HG02678 (cell line): ENCODE results near the gene CYP17A1.
"Not testable (repeated sequence)": the region's sequence is repeated elsewhere in the genome, so short reads cannot be mapped to it uniquely, and the experiment has no call there.

Source experiments
- ATAC-seq: cut with Tn5 transposase; IDR thresholded peaks from one replicate; pipeline ENCODE4 v1.9.1; 2021; ENCODE audit warnings: mild to moderate bottlenecking, moderate library complexity; ENCODE audit not compliant: unreplicated experiment

CYP17A1 gene

GRCh38 chr10:102837230-102837721 is at the start of gene CYP17A1:
Gene CYP17A1, minus strand, starts transcription at chr10:102837413. Its CDS starts 52 bp downstream, at chr10:102837361.
- ATAC-seq, result no peak

GRCh38 chr10:102880256-102880655 is 43.0 kb upstream of the CYP17A1 start:
- no peak for ATAC-seq

- ATAC-seq, result no peak
Observed at GRCh38 chr10:102878629-102879028, 41.4 kb upstream of the CYP17A1 start.

- ATAC-seq, result no peak
Observed at GRCh38 chr10:102876747-102877153, 39.5 kb upstream of the CYP17A1 start.

GRCh38 chr10:102872163-102872562 is 35.0 kb upstream of the CYP17A1 start:
- ATAC-seq, result no peak

DNA sequence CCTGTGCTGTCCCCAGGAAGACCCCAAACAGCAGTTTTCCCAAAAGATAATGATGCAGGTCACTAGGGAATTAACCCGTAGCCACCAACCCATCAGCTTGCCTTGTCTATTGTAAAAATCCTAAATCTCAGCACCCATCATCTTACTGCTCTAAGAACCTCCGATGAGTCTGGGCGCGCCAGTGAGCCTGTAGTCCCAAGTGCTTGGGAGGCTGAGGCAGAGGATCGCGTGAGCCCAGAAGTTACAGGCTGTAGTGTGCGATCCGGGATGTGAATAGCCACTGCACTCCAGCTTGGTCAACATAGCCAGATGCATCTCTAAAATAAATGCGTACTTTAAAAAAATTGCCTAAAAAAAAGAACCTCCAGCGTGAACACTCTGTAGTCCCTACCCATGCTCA is 33.0 kb upstream of the CYP17A1 start:
- no peak for ATAC-seq

- ATAC-seq, result no peak
Observed at GRCh38 chr10:102869258-102870198, 32.3 kb upstream of the CYP17A1 start, which contains the start of gene AS3MT. Gene AS3MT, plus strand, starts transcription at chr10:102869470. Its CDS starts 123 bp downstream, at chr10:102869593.

DNA sequence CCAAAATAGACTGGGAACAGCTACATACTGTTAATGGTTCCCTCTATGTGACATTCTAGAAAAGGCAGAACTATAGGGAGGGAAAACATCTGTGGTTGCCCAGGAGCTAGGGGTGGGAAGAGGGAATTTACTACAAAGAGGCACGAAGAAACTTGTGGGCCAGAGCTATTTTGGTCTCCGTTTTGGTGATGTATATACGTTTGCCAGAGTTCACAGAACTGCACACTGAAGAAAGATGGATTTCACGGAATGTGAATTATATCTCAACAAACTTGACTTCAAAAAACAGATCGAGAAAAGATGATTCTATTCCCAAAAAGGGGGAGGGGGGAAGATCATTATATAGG is 31.7 kb upstream of the CYP17A1 start:
- ATAC-seq, result no peak

- ATAC-seq, result no peak
Observed at GRCh38 chr10:102865620-102866019, 28.4 kb upstream of the CYP17A1 start.

DNA sequence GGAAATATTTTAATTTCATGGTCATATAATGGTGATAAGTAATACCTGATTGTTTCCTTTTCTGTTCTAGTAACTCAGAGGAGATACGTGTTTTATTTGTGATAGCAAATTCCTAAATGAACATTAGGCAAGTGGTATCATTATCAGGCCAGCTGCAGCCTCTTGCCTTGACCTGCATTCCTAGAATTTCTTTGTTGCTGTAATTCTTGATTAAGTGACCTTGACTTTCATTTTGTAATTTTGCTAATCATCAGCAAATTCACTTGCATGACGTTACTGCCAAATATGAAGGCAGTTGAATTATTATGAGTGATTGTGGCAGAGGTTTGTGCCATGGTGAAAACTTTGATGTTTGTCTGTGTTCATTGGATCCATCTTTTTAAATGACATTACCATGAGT is 26.4 kb upstream of the CYP17A1 start:
- ATAC-seq, result no peak

- no peak for ATAC-seq
Observed at GRCh38 chr10:102859911-102860310, 22.7 kb upstream of the CYP17A1 start.

DNA sequence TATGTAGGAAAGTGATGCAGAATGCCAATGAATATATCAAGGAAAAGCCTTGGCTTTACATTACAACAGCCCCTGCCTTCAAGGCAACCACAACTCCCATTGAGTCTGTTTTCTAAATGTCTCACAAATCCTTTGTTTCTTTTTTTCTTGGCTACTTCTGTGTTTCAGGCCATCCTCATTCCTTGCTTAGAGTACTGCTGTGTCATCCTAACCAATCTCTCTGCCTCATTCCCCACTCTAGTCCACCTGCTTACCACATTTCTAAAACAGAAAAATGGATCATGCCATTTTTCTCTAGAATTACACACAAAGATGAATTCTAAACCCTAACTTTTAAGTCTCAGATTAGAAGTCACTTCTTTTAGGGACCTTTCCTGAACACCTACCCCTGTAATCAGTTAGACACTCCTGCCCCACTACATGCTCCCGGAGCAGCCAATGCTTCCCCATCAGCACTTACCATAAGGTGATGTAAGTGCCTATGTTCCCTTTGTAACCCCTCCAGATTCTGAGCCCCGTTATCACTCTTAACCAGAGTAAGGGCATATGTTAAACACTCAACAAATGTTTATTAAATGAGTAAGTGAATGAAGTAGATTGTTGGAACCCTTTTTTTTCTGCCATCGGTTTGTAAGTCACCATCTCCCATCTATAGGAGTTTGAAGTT is 19.7 kb upstream of the CYP17A1 start:
- ATAC-seq, result no peak

GRCh38 chr10:102855731-102856436 is 18.7 kb upstream of the CYP17A1 start:
- not testable (repeated sequence) for ATAC-seq

- ATAC-seq, result not testable (repeated sequence)
Observed at GRCh38 chr10:102853237-102853636, 16.0 kb upstream of the CYP17A1 start.

GRCh38 chr10:102850025-102850518 is 12.9 kb upstream of the CYP17A1 start:
- ATAC-seq, result no peak

DNA sequence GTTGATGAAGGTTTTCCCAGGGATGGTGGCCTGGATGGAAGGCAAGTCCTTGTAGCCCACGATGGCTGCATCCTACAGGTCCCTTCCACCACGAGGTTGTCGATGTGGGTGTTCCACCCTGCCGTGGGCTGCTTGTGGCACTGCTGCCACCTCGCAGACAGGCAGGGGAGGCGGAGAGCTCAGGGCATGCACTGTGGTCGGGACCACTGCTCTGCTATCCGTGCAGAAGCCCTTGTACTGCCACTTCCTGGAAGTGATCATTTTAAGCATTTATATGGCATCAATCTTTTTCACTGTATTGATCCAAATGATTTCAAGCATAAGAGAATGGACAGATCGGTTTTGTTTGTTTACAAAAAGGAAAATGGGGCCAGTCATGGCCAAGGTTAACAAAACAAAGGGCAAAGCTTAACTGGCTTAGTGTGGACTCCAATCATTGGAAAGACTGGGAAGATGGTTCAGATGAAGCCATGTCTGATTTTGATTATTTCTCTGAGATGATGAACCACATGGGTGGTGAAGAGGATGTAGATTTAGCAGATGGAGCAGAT is 8.2 kb upstream of the CYP17A1 start:
- no peak for ATAC-seq

GRCh38 chr10:102844190-102844776 is 7.1 kb upstream of the CYP17A1 start:
- ATAC-seq, result not testable (repeated sequence)

GRCh38 chr10:102843139-102843538 is 5.9 kb upstream of the CYP17A1 start:
- not testable (repeated sequence) for ATAC-seq

DNA sequence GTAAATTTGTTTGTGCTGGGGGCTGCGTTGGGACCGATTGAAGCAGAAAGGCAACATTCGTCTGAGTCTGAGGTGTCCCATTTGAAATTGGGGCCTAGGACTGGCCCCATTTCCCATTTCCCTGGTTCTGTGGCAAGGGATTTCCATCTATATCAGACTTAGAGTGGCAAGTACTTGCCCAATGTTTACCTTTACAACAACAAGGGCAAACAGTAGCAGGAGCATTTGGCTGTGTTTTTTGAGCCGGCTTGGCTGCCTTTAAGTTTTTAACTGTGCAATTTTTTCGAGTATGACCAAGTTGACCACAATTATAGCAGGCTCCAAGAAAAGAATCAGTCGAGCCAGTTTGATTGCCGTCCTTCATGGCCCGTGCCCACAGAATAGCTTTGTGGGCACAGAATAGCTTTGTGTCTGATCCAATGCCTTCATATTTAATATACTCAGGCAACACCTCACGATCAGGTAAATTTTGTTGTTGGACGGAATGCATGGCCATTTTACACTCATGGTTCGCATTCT is 4.7 kb upstream of the CYP17A1 start:
- ATAC-seq, result no peak
